Right kidney (tissue), 1 donor: ENCODE data around the gene BAIAP2.
"Not testable (repeated sequence)": the region's sequence is repeated elsewhere in the genome, so short reads cannot be mapped to it uniquely, and the experiment has no call there.

Experiments used
- DNase-seq: peaks from one replicate; pipeline ENCODE4 v3.0.0-alpha.2; 2016

BAIAP2 gene

GRCh38 chr17:81068411-81069134 is 33.6 kb downstream of the BAIAP2 start:
- no peak for DNase-seq

- no peak for DNase-seq
These were observed 34.2 kb downstream of the BAIAP2 start for GRCh38 chr17:81069135-81069645.

DNA sequence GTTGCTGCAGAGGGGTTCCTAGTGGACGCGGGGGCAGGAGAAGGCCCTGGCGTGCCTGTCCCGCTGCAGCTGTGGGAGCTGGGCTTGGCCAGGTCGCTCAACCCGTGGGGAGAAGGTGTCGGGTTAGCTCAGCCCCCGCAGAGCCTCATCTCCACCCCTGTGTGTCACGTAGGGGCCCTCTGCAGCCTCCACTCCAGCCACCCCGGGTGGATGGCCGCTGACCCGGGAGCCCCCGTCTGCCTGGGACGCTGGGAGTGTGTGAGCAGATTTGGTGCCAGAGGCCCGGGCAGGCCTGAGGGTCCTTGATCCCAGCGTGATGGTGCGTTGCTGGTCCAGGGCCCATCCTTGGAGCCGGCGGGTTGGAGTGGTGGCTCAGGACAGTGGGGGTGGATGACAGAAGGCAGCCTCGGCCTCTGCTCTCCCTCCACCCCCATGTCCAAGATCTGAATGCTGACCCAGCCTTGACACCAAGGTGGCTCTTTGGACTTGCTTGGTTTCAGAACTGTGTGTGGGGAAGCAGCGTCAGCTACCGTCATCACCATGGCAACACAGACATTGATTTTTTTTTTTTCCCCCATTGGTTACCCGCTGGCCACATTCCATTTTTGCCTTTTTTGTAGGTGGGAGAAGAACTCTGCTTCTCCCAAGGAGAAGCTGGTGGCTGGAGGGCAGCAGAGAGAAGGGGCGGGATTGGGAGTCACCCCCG is 35.7 kb downstream of the BAIAP2 start:
- DNase-seq = no peak

DNA sequence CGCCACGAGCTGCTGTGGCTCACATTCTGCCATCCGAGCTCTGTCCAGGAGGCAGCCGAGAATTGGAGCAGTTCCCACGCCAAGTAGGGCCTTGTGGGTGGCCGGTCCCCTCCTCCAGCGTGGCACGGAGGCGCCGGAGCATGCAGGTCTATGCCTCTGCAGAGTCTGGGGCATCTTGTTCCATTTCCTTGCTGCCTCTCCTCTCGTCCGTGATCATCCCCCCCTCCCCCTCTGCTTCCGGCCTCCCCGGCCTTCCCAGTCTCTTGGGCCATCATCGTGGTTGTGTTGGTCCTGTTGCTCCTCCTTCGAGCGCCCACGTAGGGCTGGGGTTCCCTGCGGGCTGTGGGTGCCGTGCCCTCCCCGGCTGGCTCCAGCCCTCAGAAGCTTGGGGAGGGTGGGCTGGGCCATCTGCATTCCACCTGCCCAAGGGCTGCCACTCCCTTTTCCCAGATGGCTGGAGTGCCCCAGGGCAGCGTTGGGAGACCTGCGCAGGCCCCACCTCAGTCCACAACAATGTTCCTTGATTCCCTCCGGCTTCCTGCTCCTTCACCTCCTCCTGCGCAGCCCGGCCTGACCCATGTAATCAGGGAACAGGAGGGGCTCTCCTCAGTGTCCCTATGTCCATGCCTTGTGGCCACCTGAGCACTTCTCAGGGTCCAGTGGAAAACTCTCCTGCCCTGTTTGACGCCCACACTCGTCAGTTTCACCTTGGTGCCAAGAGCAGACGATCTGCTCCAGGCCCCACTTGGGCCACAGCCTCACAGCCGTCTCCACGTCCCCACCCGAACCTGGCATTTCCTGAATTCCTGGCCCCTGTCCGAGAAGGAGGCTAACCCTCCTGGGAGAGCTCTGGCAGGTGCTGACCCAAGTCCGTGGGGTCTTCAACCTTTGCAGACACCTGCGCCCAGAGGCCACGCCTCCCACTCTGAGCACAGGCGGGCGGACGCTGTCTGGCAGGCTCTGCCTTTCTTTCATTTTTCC is 37.1 kb downstream of the BAIAP2 start:
- no peak for DNase-seq

DNA sequence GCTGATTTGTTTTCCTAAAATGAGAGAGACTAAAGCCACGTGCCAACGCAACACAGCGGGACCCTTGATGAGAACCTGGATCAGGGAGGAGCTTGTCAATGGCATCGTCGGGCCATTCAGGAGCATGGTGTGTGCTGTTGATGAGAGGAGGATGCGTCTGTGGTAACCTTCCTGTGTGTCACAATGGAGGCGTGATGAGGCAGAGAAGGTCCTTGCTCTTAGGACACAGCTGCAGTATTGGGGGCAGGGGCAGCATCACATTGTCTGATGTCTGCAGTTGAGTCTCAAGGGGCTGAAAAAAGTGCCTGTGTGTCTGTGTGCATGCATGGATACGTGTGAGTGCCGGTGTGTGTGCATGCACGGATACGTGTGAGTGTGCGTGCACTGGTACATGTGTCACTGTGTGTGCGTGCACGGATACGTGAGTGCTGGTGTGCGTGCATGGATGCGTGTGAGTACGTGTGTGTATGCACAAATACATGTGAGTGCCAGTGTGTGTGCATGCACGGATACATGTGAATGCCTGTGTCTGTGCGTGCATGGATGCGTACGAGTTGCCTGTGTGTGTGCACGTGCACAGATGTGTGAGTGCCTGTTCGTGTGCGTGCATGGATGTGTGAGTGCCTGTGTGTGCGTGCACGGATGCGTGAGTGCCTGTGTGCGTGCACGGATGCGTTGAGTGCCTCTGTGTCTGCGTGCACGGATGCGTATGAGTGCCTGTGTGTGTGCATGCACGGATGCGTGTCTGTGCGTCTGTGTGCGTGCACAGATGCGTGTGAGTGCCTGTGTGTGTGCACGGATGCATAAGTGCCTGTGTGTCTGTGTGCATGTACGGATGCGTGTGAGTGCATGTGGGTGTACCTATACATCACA is 39.3 kb downstream of the BAIAP2 start:
- no peak for DNase-seq

DNA sequence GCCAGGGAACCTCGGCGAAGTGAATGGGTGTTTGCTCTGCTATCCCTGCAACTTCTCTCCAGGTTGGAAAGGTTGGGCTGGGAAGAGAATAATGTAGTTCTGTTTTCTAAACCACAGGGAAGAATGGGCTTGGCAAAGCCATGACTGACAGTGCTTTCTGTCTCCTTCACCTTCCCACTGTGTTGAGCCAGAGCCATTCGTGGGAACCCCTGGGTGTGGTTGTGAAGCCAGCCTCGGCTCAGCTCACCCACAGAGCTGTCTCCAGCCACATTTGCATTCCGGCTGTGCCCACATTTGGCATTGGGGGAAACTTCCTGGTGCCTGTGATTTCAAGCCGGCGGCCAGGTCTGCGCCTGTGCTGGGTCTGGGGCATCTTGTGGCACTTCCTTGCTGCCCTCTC is 39.9 kb downstream of the BAIAP2 start:
- DNase-seq = no peak

- DNase-seq = no peak
These were observed 40.4 kb downstream of the BAIAP2 start for GRCh38 chr17:81075307-81075706.

DNA sequence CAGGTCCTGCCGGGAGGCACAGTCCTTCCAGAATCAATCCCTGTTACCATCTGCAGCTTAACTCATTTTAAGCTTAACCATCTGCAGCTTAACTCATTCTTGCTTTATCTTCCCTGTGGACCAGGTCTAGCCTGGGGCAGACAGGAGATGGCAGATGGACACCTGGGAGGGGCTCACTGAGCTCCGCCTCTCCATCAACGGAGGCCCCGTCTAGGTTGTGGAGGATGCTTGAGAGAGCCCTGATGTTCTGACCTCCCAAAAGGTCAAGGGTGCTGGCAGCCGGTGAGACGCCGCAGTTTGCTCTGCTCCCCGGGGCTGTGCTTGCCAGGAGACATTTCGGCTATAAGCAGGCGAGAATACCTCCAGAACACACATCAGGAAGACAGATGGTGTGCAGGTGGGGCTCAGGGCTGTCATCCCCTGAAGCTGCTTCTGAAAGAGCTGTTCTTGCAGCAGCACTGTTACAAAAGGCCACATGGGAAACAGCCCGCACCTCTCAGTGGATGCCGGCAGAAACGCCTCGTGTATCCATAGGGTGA is 41.3 kb downstream of the BAIAP2 start:
- no peak for DNase-seq

DNA sequence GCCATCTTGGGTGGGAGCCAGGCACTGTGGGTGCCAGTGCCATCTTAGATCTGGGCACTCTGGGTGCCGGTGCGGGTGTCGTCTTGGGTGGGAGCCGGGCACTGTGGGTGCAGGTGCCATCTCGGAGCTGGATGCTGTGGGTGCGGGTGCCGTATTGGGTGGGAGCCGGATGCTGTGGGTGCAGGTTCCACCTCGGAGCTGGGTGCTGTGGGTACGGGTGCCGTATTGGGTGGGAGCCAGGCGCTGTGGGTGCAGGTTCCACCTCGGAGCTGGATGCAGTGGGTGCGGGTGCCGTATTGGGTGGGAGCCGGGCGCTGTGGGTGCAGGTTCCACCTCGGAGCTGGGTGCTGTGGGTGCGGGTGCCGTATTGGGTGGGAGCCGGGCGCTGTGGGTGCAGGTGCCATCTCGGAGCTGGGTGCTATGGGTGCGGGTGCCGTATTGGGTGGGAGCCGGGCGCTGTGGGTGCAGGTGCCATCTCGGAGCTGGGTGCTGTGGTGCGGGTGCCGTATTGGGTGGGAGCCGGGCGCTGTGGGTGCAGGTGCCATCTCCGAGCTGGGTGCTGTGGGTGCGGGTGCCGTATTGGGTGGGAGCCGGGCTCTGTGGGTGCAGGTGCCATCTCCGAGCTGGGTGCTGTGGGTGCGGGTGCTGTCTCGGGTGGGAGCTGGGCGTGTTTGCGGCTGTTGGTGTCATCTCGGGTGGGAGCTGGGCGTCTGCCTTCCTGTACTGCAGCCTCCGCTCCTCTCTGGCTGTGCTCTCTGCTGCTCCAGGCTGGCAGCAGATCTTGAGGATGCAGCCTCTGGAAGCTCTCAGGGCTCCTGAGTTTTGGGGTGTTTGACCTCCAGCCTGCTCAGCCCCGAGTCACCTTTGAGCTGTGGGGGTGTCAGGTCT is 43.3 kb downstream of the BAIAP2 start:
- DNase-seq = not testable (repeated sequence)

DNA sequence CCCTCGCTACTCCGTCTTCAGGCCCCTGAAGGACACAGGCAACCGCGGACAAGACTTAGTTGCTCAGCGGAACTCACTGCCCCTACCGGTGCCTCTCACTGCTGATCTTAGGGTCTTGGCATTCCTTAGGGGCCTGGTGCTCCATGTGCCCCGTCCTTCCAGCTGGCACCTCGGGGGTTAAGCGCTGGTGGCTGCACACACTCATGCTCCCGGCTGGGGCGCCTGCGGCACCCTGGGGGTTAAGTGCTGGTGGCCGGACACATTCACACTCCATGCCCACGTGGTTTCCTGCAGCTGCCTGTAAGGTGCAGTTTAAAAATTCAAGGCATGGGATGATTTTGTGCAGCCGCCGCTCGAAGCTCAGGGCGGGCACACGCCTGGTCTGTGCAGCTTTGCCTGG is 45.1 kb downstream of the BAIAP2 start:
- DNase-seq = no peak

- no peak for DNase-seq
These were observed 46.5 kb downstream of the BAIAP2 start for GRCh38 chr17:81081222-81082176.

DNA sequence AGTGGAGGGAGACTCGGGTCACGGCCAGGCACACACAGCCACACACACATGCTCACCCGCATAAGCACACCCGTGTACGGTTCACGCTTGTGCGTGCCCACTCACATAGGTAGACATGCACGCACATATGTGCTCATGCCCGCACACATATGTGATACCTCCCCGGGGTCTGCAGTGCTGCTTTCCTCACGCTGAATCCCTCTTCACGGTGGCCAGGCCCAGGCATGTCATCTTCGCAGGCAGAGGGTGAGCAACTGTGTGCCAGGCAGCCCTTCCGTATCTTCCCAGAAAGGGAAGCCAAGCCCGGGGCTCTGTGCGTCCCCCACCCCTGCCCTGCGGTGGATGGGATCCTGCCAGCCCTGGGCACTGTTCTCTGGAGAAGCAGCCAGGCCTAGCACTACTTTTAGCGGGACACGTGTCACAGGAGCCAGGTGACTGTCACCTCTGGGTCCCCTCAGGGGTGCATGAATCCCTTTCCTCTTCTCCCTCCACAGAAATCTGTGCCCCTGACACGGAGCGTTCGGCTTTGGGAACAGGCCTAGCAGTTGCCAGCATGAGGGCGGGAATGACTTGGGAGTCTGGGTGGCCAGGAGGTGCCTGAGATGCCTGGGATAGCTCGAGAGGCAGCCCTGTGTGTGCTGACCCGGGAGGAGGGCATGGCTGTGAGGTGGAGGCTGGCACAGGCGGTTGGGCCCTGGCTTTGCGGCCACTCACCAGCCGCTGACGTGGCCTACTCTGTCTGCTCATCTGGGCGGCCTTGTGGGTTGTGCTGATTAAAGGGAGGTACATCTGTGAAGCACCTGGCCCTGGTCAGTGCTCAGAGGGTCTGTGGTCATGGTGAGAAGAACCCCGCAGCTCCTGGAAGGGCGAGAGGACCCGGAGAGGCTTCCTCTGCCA is 47.5 kb downstream of the BAIAP2 start:
- no peak for DNase-seq

DNA sequence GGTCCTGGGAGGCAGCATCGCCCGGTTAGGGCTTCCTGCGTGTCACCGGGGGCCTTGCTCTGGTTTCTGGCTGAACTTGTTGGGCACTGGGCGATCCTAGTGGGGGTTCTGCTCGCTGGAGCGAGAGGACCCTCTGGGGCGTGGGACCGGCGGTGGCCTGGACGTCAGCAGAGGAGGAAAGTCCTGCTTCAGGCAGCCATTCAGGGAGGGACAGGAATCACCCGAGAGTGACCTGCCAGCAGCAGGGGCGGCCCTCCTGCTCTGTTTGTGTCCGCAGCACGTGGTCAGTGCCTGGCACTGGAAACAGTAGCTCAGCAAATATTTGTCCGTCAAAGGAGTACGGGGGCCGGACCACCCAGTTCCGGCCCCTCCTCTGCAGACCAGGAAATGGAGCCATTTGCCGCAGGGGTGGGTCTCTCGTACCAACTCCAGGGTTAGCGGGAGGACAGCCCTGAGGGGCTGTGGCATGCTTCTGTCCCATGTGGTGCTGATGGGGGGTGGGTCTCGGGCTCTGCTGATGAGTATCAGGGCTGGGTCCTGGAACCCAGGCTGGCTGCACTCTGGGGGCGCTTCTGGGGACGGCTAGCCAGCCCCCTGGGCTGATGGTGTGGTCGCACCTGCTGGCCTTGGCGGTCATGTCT is 48.3 kb downstream of the BAIAP2 start:
- peak; percentile 77 for DNase-seq

- no peak for DNase-seq
These were observed 49.9 kb downstream of the BAIAP2 start for GRCh38 chr17:81084680-81085419.

- no peak for DNase-seq
These were observed 50.5 kb downstream of the BAIAP2 start for GRCh38 chr17:81085420-81085911.

GRCh38 chr17:81086789-81087551 is 52.0 kb downstream of the BAIAP2 start:
- DNase-seq = no peak
